Endothelial cell of umbilical vein (primary cell): ENCODE data around the gene MAML3. TPM values are rescaled to one million over a fixed set of nuclear protein-coding genes. Genes with fewer than 3 reads are reported as not detected.

Experiments used
- BruUV-seq: library from RNA; stranded (reverse); fragments of 400-500 nt; replicated peaks from 2 replicates; lab custom pipeline; 2021; lab: Mats Ljungman, UMichigan
- CTCF ChIA-PET: fragments of 300-600, 350-600 bp; sonication (Branson Sonifier 250); formaldehyde crosslinking; loops from one replicate; lab custom pipeline; 2021; ENCODE audit warnings: antibody characterized with exemption, inconsistent platforms; lab: Charles Lee
- POLR2A ChIA-PET: fragments of 300-600, 350-600 bp; sonication (Branson Sonifier 250); formaldehyde crosslinking; loops from one replicate; lab custom pipeline; 2021; ENCODE audit warnings: antibody characterized with exemption, inconsistent platforms; lab: Charles Lee
- DNase-seq: peaks from one replicate; pipeline ENCODE4 v3.0.0-alpha.2; 2011; ENCODE audit warnings: low read depth, low spot score
- FAIRE-seq: peaks from 2 replicates; lab custom pipeline; 2011; peaks lifted over from hg19 to GRCh38; lab: Jason Lieb, UNC
- H2AFZ ChIP-seq: 2 replicates; pipeline ENCODE4 v1.6.0; 2012; ENCODE audit warnings: low read depth, low read length, control low read depth, inconsistent platforms
- H3K27ac ChIP-seq: 2 replicates; pipeline ENCODE4 v1.5.1; 2011; ENCODE audit warnings: low read depth, mild to moderate bottlenecking, control low read depth, low read length, moderate library complexity; ENCODE audit not compliant: insufficient read depth
- H3K27me3 ChIP-seq, 2 experiments: 2 replicates each; pipeline versions ENCODE4 v1.6.0 to v1.6.1; 2011; ENCODE audit warnings: low read length in 2 of 2, mixed read lengths in 1 of 2; ENCODE audit not compliant: control insufficient read depth in 2 of 2, insufficient read depth in 2 of 2
- H3K36me3 ChIP-seq, 2 experiments: 2 replicates in 1 of 2; 3 replicates in 1 of 2; pipeline ENCODE4 v1.5.1; 2011; ENCODE audit warnings: low read length in 2 of 2, mild to moderate bottlenecking in 1 of 2, moderate library complexity in 1 of 2; ENCODE audit not compliant: control insufficient read depth in 2 of 2, insufficient read depth in 2 of 2; ENCODE audit errors: extremely low read depth in 1 of 2
- H3K4me1 ChIP-seq: 3 replicates; pipeline ENCODE4 v1.5.1; 2011; ENCODE audit warnings: mild to moderate bottlenecking, low read length; ENCODE audit not compliant: control insufficient read depth, insufficient read depth; ENCODE audit errors: extremely low read depth
- H3K4me2 ChIP-seq: 2 replicates; pipeline ENCODE4 v1.6.1; 2011; ENCODE audit warnings: low read length, control low read depth, mixed read lengths; ENCODE audit not compliant: insufficient read depth
- H3K4me3 ChIP-seq, 3 experiments: fragments of 200-600 bp in 1 of 3; sonication (generic), shearing (Covaris generic) in 1 of 3; replicated peaks in 1 of 3; 2 replicates each; pipeline ENCODE4 v1.5.1; 2011 to 2016; ENCODE audit warnings: control low read depth in 3 of 3, low read length in 3 of 3, mild to moderate bottlenecking in 2 of 3, inconsistent platforms in 1 of 3, low read depth in 1 of 3, moderate library complexity in 1 of 3; ENCODE audit not compliant: insufficient read depth in 1 of 3
- H3K79me2 ChIP-seq: 2 replicates; pipeline ENCODE4 v1.6.0; 2012; ENCODE audit warnings: low read length, inconsistent platforms; ENCODE audit not compliant: control insufficient read depth, insufficient read depth
- H3K9ac ChIP-seq: replicated peaks from 2 replicates; pipeline ENCODE3; 2011; ENCODE audit warnings: low read length, control low read depth; ENCODE audit not compliant: insufficient read depth; ENCODE audit errors: extremely low read depth
- H3K9me1 ChIP-seq: replicated peaks from 3 replicates; pipeline ENCODE4 v1.6.0; 2011; ENCODE audit warnings: mild to moderate bottlenecking, low read length; ENCODE audit not compliant: control insufficient read depth, insufficient read depth; ENCODE audit errors: extremely low read depth
- H3K9me3 ChIP-seq: replicated peaks from 2 replicates; pipeline ENCODE4 v1.5.1; 2012; ENCODE audit warnings: low read length, inconsistent platforms; ENCODE audit not compliant: control insufficient read depth, insufficient read depth
- H4K20me1 ChIP-seq: replicated peaks from 2 replicates; pipeline ENCODE3; 2011; ENCODE audit warnings: mild to moderate bottlenecking, low read length; ENCODE audit not compliant: control insufficient read depth, insufficient read depth; ENCODE audit errors: extremely low read depth
- CTCF ChIP-seq, 2 donors: IDR thresholded peaks; 1 replicate in 1 of 2; 2 replicates in 1 of 2; pipeline ENCODE4 v1.5.1; 2011; ENCODE audit warnings: low read length in 2 of 2, mild to moderate bottlenecking in 2 of 2, moderate library complexity in 2 of 2, control low read depth in 1 of 2, inconsistent platforms in 1 of 2, low read depth in 1 of 2; ENCODE audit not compliant: insufficient read depth in 1 of 2; ENCODE audit errors: extremely low read depth in 1 of 2
- EZH2 ChIP-seq: IDR thresholded peaks from 2 replicates; pipeline ENCODE4 v1.6.1; 2012; ENCODE audit warnings: borderline replicate concordance, low read depth, mild to moderate bottlenecking, moderate library complexity, low read length, inconsistent platforms; ENCODE audit not compliant: severe bottlenecking
- FOS ChIP-seq: IDR thresholded peaks from 2 replicates; pipeline ENCODE4 v1.6.1; 2011; ENCODE audit warnings: mild to moderate bottlenecking, low read length, moderate library complexity, borderline replicate concordance; ENCODE audit not compliant: insufficient read depth
- GATA2 ChIP-seq: IDR thresholded peaks from 2 replicates; pipeline ENCODE4 v1.7.0; 2011; ENCODE audit warnings: low read depth, mild to moderate bottlenecking, moderate library complexity, mixed read lengths, low read length; ENCODE audit not compliant: insufficient read length, insufficient read depth
- JUN ChIP-seq: IDR thresholded peaks from 2 replicates; pipeline ENCODE4 v1.6.1; 2011; ENCODE audit warnings: borderline replicate concordance, low read depth; ENCODE audit not compliant: insufficient read length, insufficient read depth
- MYC ChIP-seq: IDR thresholded peaks from one replicate; pipeline ENCODE4 v1.6.1; 2011; ENCODE audit warnings: mild to moderate bottlenecking, low read depth, low read length
- POLR2A ChIP-seq: IDR thresholded peaks from 2 replicates; pipeline ENCODE4 v1.6.1; 2012; ENCODE audit warnings: low read depth, mild to moderate bottlenecking, control low read depth, low read length
- POLR2AphosphoS5 ChIP-seq: IDR thresholded peaks from 2 replicates; pipeline ENCODE4 v1.6.1; 2012; ENCODE audit warnings: low read depth, mild to moderate bottlenecking, control low read depth, low read length, moderate library complexity; ENCODE audit not compliant: insufficient read depth
- dilution Hi-C: fragments of 300-500 bp; cut with MboI; formaldehyde crosslinking; loops from one replicate; pipeline ENCODE4 v1.15.0; 2019; ENCODE audit warnings: low sequenced_read_pairs; ENCODE audit not compliant: extremely low pct_ligation_motif_present
- intact Hi-C: fragments of 100-400 bp; cut with micrococcal nuclease; formaldehyde crosslinking; loops from one replicate; pipeline ENCODE4 v1.10.0; 2022
- polyA plus RNA-seq, 4 experiments: library from polyadenylated mRNA; depleted of rRNA in 3 of 4; stranded (reverse) in 3 of 4; unstranded in 1 of 4; fragments of >200 nt; gene quantifications; 2 replicates each; pipeline versions ENCODE4 v1.2.1 to v1.2.3, GENCODE V29; 2011 to 2012; ENCODE audit warnings: missing spikeins in 1 of 4
- total RNA-seq: library from RNA; stranded (reverse); gene quantifications from 2 replicates; pipeline ENCODE4 v1.2.3, GENCODE V29; 2021
- TF ChIP-seq, protein P1 (sequence below): IDR thresholded peaks from 2 replicates; pipeline ENCODE4 v1.6.1; 2011; ENCODE audit not compliant: insufficient read depth, insufficient read length

The MAML3 gene
- total and polyA plus RNA-seq, 2 donors (not counting 3 experiments of a cell fraction or from before 2014, with no cell fraction given): 14.0 to 20.3 TPM

- no peaks in the 10 kb centered on the region for H3K36me3 ChIP-seq
- peak overlapping the region; percentile 85 for H2AFZ ChIP-seq
- peak overlapping the region; percentile 97 for H3K4me2 ChIP-seq
- no peaks in the 10 kb centered on the region for H3K27me3 ChIP-seq
- peak; percentile 69 for DNase-seq
- TSS peak; percentile 25 for BruUV-seq
- peaks cover 40% of the 10 kb centered on the region for H3K79me2 ChIP-seq
- H3K4me3 ChIP-seq: peak overlapping the region; percentile 64 to 94 (median 93)
- no peaks in the 10 kb centered on the region for H3K9me1 ChIP-seq
- peaks cover 10% of the 10 kb centered on the region for H3K4me1 ChIP-seq
- FAIRE-seq: peak; percentile 57
- dilution Hi-C loops: no loop called here
- intact Hi-C loops: loop anchor here (2.0 to 5.0 kb wide), 2 partner anchors 222 to 387 kb away; partner anchors contain the start of gene SCOC
- no peaks in the 10 kb centered on the region for H4K20me1 ChIP-seq
- POLR2A ChIA-PET: interaction anchor here (0.7 to 3.0 kb wide), 12 partner anchors 35 to 651 kb away, joined by 3 to 17 read pairs (median 4); no protein-coding TSS in a partner anchor
- H3K9me3 ChIP-seq: no peaks in the 10 kb centered on the region
- H3K27ac ChIP-seq: peak overlapping the region; percentile 99
- CTCF ChIA-PET: interaction anchor here (0.8 to 5.1 kb wide), 16 partner anchors 10 to 493 kb away, joined by 3 to 65 read pairs (median 4); no protein-coding TSS in a partner anchor
- TF ChIP-seq POLR2AphosphoS5 (no peak), CTCF (IDR thresholded peaks at IDR 0.05; ENCODE audit: extremely low read depth in 1 of 2, insufficient read depth in 1 of 2, low read depth in 1 of 2, low read length in 2 of 2) (no peak), EZH2 (no peak), MYC (no peak), POLR2A (no peak), GATA2 (no peak), FOS (no peak), JUN (no peak)
- TF ChIP-seq, protein P1, sequence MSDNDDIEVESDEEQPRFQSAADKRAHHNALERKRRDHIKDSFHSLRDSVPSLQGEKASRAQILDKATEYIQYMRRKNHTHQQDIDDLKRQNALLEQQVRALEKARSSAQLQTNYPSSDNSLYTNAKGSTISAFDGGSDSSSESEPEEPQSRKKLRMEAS: no peak
- peak overlapping the region; percentile 99 for H3K9ac ChIP-seq
Observed at GRCh38 chr4:140149846-140150635, 3.9 kb downstream of the MAML3 start.
